NAMALWA (cell line): ENCODE results near the gene FBXO44.
A peak's percentile ranks its signal among the peaks of the same experiment; 100 is the strongest.

Experiments used
- DNase-seq: peaks from one replicate; pipeline ENCODE4 v3.0.0-alpha.2; 2015; ENCODE audit warnings: low spot score

Gene FBXO44

GRCh38 chr1:11659748-11660147 is 5.1 kb downstream of the FBXO44 start:
- DNase-seq = no peak

GRCh38 chr1:11661103-11661502 is 6.4 kb downstream of the FBXO44 start:
- DNase-seq = no peak

- no peak for DNase-seq
Observed at GRCh38 chr1:11664336-11665065, 9.8 kb downstream of the FBXO44 start.

- no peak for DNase-seq
Observed at GRCh38 chr1:11668516-11668915, 13.8 kb downstream of the FBXO44 start.

- no peak for DNase-seq
Observed at GRCh38 chr1:11670747-11671146, 16.1 kb downstream of the FBXO44 start.

- DNase-seq = no peak
Observed at GRCh38 chr1:11671205-11671543, 16.5 kb downstream of the FBXO44 start.

- no peak for DNase-seq
Observed at GRCh38 chr1:11671544-11672286, 17.0 kb downstream of the FBXO44 start.

GRCh38 chr1:11673089-11673769 is 18.6 kb downstream of the FBXO44 start:
- DNase-seq = no peak

- DNase-seq = no peak
Observed at GRCh38 chr1:11674488-11674887, 19.8 kb downstream of the FBXO44 start.

GRCh38 chr1:11675325-11675724 is 20.6 kb downstream of the FBXO44 start:
- no peak for DNase-seq

- DNase-seq = no peak
Observed at GRCh38 chr1:11676386-11677103, 21.9 kb downstream of the FBXO44 start.

GRCh38 chr1:11678442-11678841 is 23.8 kb downstream of the FBXO44 start:
- DNase-seq = no peak

GRCh38 chr1:11680270-11681070 is 25.8 kb downstream of the FBXO44 start:
- DNase-seq = no peak

- DNase-seq = peak; percentile 96
Observed at GRCh38 chr1:11681071-11681771, 26.5 kb downstream of the FBXO44 start, which contains the start of gene MAD2L2. Gene MAD2L2 (minus strand): TSS chr1:11681148. CDS start chr1:11680601, 547 bp downstream.

- DNase-seq = no peak
Observed at GRCh38 chr1:11682287-11682771, 27.7 kb downstream of the FBXO44 start.

GRCh38 chr1:11682799-11683198 is 28.1 kb downstream of the FBXO44 start:
- DNase-seq = no peak

GRCh38 chr1:11684070-11684469 is 29.4 kb downstream of the FBXO44 start:
- DNase-seq = no peak

- DNase-seq = no peak
Observed at GRCh38 chr1:11685210-11685752, 30.6 kb downstream of the FBXO44 start.

GRCh38 chr1:11688506-11688905 is 33.8 kb downstream of the FBXO44 start:
- no peak for DNase-seq
